ENCODE results near the gene GPR149.

Gene GPR149

DNA sequence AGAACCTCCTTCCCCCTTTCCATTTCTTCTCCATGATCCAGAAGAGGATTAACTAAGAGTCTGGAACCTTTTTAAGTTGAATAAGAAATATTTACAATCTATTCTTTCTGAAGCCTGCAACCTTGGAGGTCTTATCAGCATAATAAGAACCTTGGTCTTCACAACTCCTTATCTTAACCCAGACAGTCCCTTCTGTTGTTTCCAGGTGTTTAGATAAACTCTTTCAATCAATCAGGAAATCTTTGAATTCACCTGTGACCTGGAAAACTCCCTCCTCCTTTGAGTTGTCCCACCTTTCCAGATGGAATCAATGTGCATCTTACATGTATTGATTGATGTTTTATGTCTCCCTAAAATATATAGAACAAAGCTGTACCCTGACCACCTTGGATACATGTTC lies 102.1 kb downstream of the GPR149 start:
- ATAC-seq = no peak

DNA sequence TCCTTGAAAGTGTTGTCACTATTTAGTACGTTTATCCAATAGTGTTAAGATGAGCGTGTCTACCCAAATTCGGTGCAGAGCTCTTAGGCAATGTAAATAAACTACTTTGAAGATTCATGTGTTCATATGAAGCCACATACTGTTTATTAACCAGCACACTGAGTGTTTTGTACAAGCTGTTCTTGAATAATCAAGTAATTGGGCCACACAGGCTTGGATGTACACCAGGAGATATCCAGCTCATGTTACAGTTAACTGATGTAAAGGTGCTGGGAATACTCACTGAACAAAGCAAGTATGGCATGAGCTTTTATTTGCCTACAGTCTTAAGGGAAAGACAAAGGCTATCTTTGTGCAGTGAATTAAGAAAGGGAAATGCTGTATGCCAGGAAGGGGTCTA lies 105.1 kb downstream of the GPR149 start:
- ATAC-seq = no peak
- TF ChIP-seq, protein P1, sequence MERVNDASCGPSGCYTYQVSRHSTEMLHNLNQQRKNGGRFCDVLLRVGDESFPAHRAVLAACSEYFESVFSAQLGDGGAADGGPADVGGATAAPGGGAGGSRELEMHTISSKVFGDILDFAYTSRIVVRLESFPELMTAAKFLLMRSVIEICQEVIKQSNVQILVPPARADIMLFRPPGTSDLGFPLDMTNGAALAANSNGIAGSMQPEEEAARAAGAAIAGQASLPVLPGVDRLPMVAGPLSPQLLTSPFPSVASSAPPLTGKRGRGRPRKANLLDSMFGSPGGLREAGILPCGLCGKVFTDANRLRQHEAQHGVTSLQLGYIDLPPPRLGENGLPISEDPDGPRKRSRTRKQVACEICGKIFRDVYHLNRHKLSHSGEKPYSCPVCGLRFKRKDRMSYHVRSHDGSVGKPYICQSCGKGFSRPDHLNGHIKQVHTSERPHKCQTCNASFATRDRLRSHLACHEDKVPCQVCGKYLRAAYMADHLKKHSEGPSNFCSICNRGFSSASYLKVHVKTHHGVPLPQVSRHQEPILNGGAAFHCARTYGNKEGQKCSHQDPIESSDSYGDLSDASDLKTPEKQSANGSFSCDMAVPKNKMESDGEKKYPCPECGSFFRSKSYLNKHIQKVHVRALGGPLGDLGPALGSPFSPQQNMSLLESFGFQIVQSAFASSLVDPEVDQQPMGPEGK (CRISPR knock-in tag; IDR thresholded peaks at IDR 0.05; ENCODE audit: borderline replicate concordance) = no peak
- no peak for TF ChIP-seq TOX (CRISPR knock-in tag; IDR thresholded peaks at IDR 0.05; ENCODE audit: borderline replicate concordance)
- TF ChIP-seq RARB (CRISPR knock-in tag; IDR thresholded peaks at IDR 0.05) = no peak

More for the DNA sequence above, 102.1 kb downstream of the GPR149 start:
- TF ChIP-seq ZNF565 (CRISPR knock-in tag; conservative IDR thresholded peaks at IDR 0.05; ENCODE audit: low read depth) (no peak), OSR1 (CRISPR knock-in tag; IDR thresholded peaks at IDR 0.05) (no peak), PPARA (CRISPR knock-in tag; IDR thresholded peaks at IDR 0.05; ENCODE audit: borderline replicate concordance) (no peak), CSDC2 (CRISPR knock-in tag; IDR thresholded peaks at IDR 0.05) (no peak), ARNTL (CRISPR knock-in tag; IDR thresholded peaks at IDR 0.05; ENCODE audit: borderline replicate concordance, low read depth) (no peak), ZFP30 (CRISPR knock-in tag; IDR thresholded peaks at IDR 0.05) (no peak)
- TF ChIP-seq, protein P2, sequence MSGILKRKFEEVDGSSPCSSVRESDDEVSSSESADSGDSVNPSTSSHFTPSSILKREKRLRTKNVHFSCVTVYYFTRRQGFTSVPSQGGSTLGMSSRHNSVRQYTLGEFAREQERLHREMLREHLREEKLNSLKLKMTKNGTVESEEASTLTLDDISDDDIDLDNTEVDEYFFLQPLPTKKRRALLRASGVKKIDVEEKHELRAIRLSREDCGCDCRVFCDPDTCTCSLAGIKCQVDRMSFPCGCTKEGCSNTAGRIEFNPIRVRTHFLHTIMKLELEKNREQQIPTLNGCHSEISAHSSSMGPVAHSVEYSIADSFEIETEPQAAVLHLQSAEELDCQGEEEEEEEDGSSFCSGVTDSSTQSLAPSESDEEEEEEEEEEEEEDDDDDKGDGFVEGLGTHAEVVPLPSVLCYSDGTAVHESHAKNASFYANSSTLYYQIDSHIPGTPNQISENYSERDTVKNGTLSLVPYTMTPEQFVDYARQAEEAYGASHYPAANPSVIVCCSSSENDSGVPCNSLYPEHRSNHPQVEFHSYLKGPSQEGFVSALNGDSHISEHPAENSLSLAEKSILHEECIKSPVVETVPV (CRISPR knock-in tag; IDR thresholded peaks at IDR 0.05) = no peak
- TF ChIP-seq, protein P1 (CRISPR knock-in tag; IDR thresholded peaks at IDR 0.05; ENCODE audit: borderline replicate concordance) = no peak
- TF ChIP-seq, protein P3, sequence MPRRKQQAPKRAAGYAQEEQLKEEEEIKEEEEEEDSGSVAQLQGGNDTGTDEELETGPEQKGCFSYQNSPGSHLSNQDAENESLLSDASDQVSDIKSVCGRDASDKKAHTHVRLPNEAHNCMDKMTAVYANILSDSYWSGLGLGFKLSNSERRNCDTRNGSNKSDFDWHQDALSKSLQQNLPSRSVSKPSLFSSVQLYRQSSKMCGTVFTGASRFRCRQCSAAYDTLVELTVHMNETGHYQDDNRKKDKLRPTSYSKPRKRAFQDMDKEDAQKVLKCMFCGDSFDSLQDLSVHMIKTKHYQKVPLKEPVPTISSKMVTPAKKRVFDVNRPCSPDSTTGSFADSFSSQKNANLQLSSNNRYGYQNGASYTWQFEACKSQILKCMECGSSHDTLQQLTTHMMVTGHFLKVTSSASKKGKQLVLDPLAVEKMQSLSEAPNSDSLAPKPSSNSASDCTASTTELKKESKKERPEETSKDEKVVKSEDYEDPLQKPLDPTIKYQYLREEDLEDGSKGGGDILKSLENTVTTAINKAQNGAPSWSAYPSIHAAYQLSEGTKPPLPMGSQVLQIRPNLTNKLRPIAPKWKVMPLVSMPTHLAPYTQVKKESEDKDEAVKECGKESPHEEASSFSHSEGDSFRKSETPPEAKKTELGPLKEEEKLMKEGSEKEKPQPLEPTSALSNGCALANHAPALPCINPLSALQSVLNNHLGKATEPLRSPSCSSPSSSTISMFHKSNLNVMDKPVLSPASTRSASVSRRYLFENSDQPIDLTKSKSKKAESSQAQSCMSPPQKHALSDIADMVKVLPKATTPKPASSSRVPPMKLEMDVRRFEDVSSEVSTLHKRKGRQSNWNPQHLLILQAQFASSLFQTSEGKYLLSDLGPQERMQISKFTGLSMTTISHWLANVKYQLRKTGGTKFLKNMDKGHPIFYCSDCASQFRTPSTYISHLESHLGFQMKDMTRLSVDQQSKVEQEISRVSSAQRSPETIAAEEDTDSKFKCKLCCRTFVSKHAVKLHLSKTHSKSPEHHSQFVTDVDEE (CRISPR knock-in tag; IDR thresholded peaks at IDR 0.05) = no peak

DNA sequence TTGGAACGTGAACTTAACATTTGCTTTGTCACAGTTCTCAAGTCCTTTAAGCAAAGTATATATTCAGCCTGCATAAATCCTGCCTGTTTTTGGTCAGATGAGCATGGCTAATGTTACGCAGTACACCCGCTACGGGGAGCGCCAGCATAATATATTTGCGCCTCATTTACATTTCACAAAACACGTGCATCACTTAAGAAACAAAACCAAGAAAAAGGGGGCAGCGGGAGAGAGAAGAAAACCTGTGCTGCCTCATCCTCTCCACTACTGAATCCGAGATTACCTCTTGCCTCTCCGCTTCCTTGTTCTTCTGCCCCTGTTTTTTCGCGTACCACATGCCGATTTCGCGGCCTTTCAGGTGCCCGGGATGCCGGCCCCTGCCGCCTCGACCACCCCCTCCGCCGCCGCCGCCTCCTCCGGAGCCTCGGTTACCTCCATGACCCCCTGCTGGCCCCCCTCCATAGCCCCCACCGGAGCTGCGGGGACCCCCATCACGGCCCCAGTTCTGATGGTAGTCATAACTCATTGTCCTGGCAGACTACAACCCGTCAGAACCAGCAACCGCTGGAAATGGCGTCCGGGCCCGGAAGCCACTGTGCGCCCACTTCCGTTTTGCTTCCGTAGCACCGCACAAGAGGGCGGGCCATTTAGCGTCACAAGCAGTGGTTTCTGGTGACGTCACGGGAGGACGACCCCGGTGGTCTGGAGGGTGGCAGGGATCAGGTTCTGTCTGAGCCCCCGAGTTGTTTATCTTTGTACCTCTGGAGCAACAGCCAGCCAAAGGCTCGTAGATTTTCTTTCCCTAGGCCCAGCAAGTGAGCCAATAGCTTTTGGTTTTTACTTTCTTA lies 105.9 kb downstream of the GPR149 start, which contains the start of gene DHX36:
Gene DHX36, minus strand, starts transcription at position 597 of the 848 bp plus-strand sequence. Its CDS starts 71 bp downstream, at position 526.
- ATAC-seq = peak; percentile 98
- TF ChIP-seq, protein P2 (CRISPR knock-in tag; IDR thresholded peaks at IDR 0.05) = peak; percentile 9; the same call in 1 of the 2 replicates
- TF ChIP-seq RARB (CRISPR knock-in tag; IDR thresholded peaks at IDR 0.05) = no peak
- TF ChIP-seq, protein P3 (CRISPR knock-in tag; IDR thresholded peaks at IDR 0.05) = no peak
- TF ChIP-seq ZNF8 (CRISPR knock-in tag; IDR thresholded peaks at IDR 0.05) = peak; percentile 64; the same call in 1 of the 2 replicates
- no peak for TF ChIP-seq SNAI2 (CRISPR knock-in tag; IDR thresholded peaks at IDR 0.05)
- TF ChIP-seq, protein P1 (CRISPR knock-in tag; IDR thresholded peaks at IDR 0.05; ENCODE audit: borderline replicate concordance) = no peak
- TF ChIP-seq ZNF70 (CRISPR knock-in tag; IDR thresholded peaks at IDR 0.05) = no peak
- TF ChIP-seq PPARA (CRISPR knock-in tag; IDR thresholded peaks at IDR 0.05; ENCODE audit: borderline replicate concordance) = no peak
- TF ChIP-seq BACH2 (CRISPR knock-in tag; IDR thresholded peaks at IDR 0.05; ENCODE audit: borderline replicate concordance) = no peak

Measured in SK-N-SH treated with all-trans-retinoic acid at 6 μM for 48 hours (cell line).